Transverse colon (tissue), 4 donors: ENCODE data around the gene GOLPH3. TPM values are rescaled to one million over a fixed set of nuclear protein-coding genes. Genes with fewer than 3 reads are reported as not detected.
"Not testable (repeated sequence)": the region's sequence is repeated elsewhere in the genome, so short reads cannot be mapped to it uniquely, and the experiment has no call there.

Source experiments
- DNase-seq: peaks from one replicate; pipeline ENCODE4 v3.0.0-alpha.2; 2019
- H3K27ac ChIP-seq, 4 donors: fragments of 200-600 bp; sonication (generic); 2 replicates each; pipeline ENCODE4 v1.5.1; 2016 to 2018; ENCODE audit warnings: inconsistent platforms in 4 of 4
- H3K27me3 ChIP-seq: fragments of 200-600 bp; sonication (generic); 2 replicates; pipeline ENCODE4 v1.5.1; 2017; ENCODE audit warnings: inconsistent platforms
- H3K36me3 ChIP-seq, 4 donors: fragments of 200-600 bp; sonication (generic); 2 replicates each; pipeline ENCODE4 v1.5.1; 2017 to 2019; ENCODE audit warnings: inconsistent platforms in 4 of 4
- H3K4me1 ChIP-seq, 4 donors: fragments of 200-600 bp; sonication (generic); 2 replicates each; pipeline ENCODE4 v1.5.1; 2017 to 2020; ENCODE audit warnings: inconsistent platforms in 4 of 4
- H3K4me3 ChIP-seq, 4 donors: fragments of 200-600 bp; sonication (generic); 1 replicate in 1 of 4; 2 replicates in 3 of 4; pipeline versions ENCODE4 v1.5.1 to v1.6.1; 2017 to 2019; ENCODE audit warnings: inconsistent platforms in 4 of 4
- H3K9me3 ChIP-seq, 2 donors: fragments of 200-600 bp; sonication (generic); 2 replicates each; pipeline ENCODE4 v1.5.1; 2017 to 2019; ENCODE audit warnings: inconsistent platforms in 2 of 2
- CTCF ChIP-seq, 5 experiments: fragments of 200-600 bp in 3 of 5; fragments of 450-650 bp in 2 of 5; sonication (generic) in 3 of 5; IDR thresholded peaks; 1 replicate in 2 of 5; 2 replicates in 3 of 5; pipeline ENCODE4 v1.5.1; 2016 to 2017; ENCODE audit warnings: antibody characterized with exemption in 5 of 5, inconsistent platforms in 3 of 5, mild to moderate bottlenecking in 2 of 5, moderate library complexity in 1 of 5
- EP300 ChIP-seq: sonication (generic); formaldehyde crosslinking; IDR thresholded peaks from one replicate; pipeline ENCODE4 v1.6.1; 2017; ENCODE audit warnings: antibody characterized with exemption, low read depth
- POLR2A ChIP-seq: fragments of 450-650 bp; IDR thresholded peaks from one replicate; pipeline ENCODE4 v1.6.1; 2016; ENCODE audit warnings: antibody characterized with exemption, mild to moderate bottlenecking, moderate library complexity
- POLR2AphosphoS5 ChIP-seq, 3 donors: sonication (generic); formaldehyde crosslinking; IDR thresholded peaks; one replicate each; pipeline ENCODE4 v1.6.1; 2016; ENCODE audit warnings: antibody characterized with exemption in 3 of 3
- WGBS, 2 donors: methylation state at CpG; one replicate each; pipeline ENCODE4 v1.1.5; 2018; ENCODE audit warnings: low coverage in 1 of 2; 5-methylcytosine and 5-hydroxymethylcytosine counted together
- in situ Hi-C, 4 donors: fragments of 200-750 bp; cut with MboI; loops; one replicate each; pipeline versions ENCODE4 v1.15.0 to v1.15.1; 2017; ENCODE audit warnings: low sequenced_read_pairs in 3 of 4, low pct_ligation_motif_present in 1 of 4, low pct_unique_long_range_greater_than_20kb in 1 of 4
- intact Hi-C: fragments of 100-400 bp; cut with DNase I; formaldehyde crosslinking; loops from one replicate; pipeline ENCODE4 v1.15.1; 2023; ENCODE audit warnings: low total_unique reads
- total RNA-seq, 4 donors: library from RNA; depleted of rRNA; stranded (reverse); fragments of >200 nt; gene quantifications; one replicate each; pipeline ENCODE4 v1.1.0, GENCODE V29; 2016

The GOLPH3 gene
- total RNA-seq, 4 donors from 2014 or later: 52.1 to 666 (median 132) TPM

GRCh38 chr5:32127711-32128110 lies 46.4 kb downstream of the GOLPH3 start:
- TF ChIP-seq CTCF (IDR thresholded peaks at IDR 0.05) (no peak), POLR2AphosphoS5 (IDR thresholded peaks at IDR 0.05) (no peak), EP300 (no peak), POLR2A (no peak)
- intact Hi-C loops: no loop called here
- no peak overlapping the region for H3K4me3 ChIP-seq
- WGBS, 2 donors: 77% methylated on average over 3 of the region's 3 CpGs; no CpG with 5 or more reads in 1 of the 2 donors
- H3K36me3 ChIP-seq: peaks cover 0 to 2% (median 0%) of the 10 kb centered on the region in 4 donors
- no peak overlapping the region for H3K27ac ChIP-seq
- peaks cover 3 to 44% (median 9%) of the 10 kb centered on the region in 4 donors for H3K4me1 ChIP-seq
- no peaks in the 10 kb centered on the region for H3K27me3 ChIP-seq
- in situ Hi-C loops: no loop called here
- no peak for DNase-seq
- H3K9me3 ChIP-seq: no peaks in the 10 kb centered on the region

- Histone ChIP-seq H3K27ac (no peak overlapping the region), H3K27me3 (no peaks in the 10 kb centered on the region), H3K9me3 (no peaks in the 10 kb centered on the region), H3K4me3 (no peak overlapping the region), H3K4me1 (peaks cover 3 to 40% (median 9%) of the 10 kb centered on the region in 4 donors), H3K36me3 (peaks cover 0 to 2% (median 0%) of the 10 kb centered on the region in 4 donors)
- 22 to 58% methylated on average over 1 of the region's 1 CpG for WGBS, 2 donors
- DNase-seq: no peak
- intact Hi-C loops (no loop called here), in situ Hi-C loops (no loop called here)
- TF ChIP-seq POLR2AphosphoS5 (IDR thresholded peaks at IDR 0.05) (no peak), EP300 (no peak), CTCF (IDR thresholded peaks at IDR 0.05) (no peak)
Observed at GRCh38 chr5:32126691-32127090, 47.4 kb downstream of the GOLPH3 start.

GRCh38 chr5:32123889-32124676 lies 50.0 kb downstream of the GOLPH3 start:
- in situ Hi-C loops: no loop called here
- TF ChIP-seq EP300: no peak
- no peak for TF ChIP-seq POLR2A
- no peak for TF ChIP-seq CTCF (IDR thresholded peaks at IDR 0.05)
- no peak for TF ChIP-seq POLR2AphosphoS5 (IDR thresholded peaks at IDR 0.05)
- no peak overlapping the region for H3K4me3 ChIP-seq
- peaks cover 3 to 20% (median 6%) of the 10 kb centered on the region in 4 donors for H3K4me1 ChIP-seq
- no peak for DNase-seq
- WGBS, 2 donors: 80 to 85% methylated on average over 6 of the region's 6 CpGs
- intact Hi-C loops: no loop called here
- peaks cover 0 to 19% (median 7%) of the 10 kb centered on the region in 4 donors for H3K36me3 ChIP-seq
- no peaks in the 10 kb centered on the region for H3K27me3 ChIP-seq
- no peaks in the 10 kb centered on the region for H3K9me3 ChIP-seq
- H3K27ac ChIP-seq: no peak overlapping the region

GRCh38 chr5:32123058-32123805 lies 50.9 kb downstream of the GOLPH3 start:
- Histone ChIP-seq H3K36me3 (peaks cover 0 to 19% (median 7%) of the 10 kb centered on the region in 4 donors), H3K4me3 (no peak overlapping the region), H3K27me3 (no peaks in the 10 kb centered on the region), H3K27ac (no peak overlapping the region), H3K9me3 (no peaks in the 10 kb centered on the region), H3K4me1 (peaks cover 0 to 11% (median 6%) of the 10 kb centered on the region in 4 donors)
- in situ Hi-C loops (no loop called here), intact Hi-C loops (no loop called here)
- no peak for TF ChIP-seq POLR2A
- no peak for TF ChIP-seq POLR2AphosphoS5 (IDR thresholded peaks at IDR 0.05)
- no peak for TF ChIP-seq CTCF (IDR thresholded peaks at IDR 0.05)
- no peak for TF ChIP-seq EP300
- DNase-seq: no peak
- 89 to 93% methylated on average over 8 of the region's 8 CpGs for WGBS, 2 donors

- H3K27me3 ChIP-seq, H3K4me3 ChIP-seq, H3K27ac ChIP-seq, DNase-seq, in situ Hi-C loops, H3K9me3 ChIP-seq, intact Hi-C loops, H3K4me1 ChIP-seq: not testable (repeated sequence)
- WGBS, 2 donors: 96 to 100% methylated on average over 4 to 8 of the region's 8 CpGs
- peaks cover 0 to 25% (median 11%) of the 10 kb centered on the region in 4 donors for H3K36me3 ChIP-seq
Observed at GRCh38 chr5:32118922-32119321, 55.2 kb downstream of the GOLPH3 start.
